T-helper 1 cell treated with Interleukin-12 subunit alpha and Interleukin-12 subunit beta and Interleukin-4 antibody, amounts not matched to agents 30 μg/mL and 1 μg/mL, for 36 hours (primary cell): Measurements from ENCODE around the gene RIOK2.
"Not testable (repeated sequence)": the region's sequence is repeated elsewhere in the genome, so short reads cannot be mapped to it uniquely, and the experiment has no call there.

Experiments used
- H3K27ac Mint-ChIP-seq: one replicate; pipeline ENCODE4 v1.8.0; 2021; ENCODE audit warnings: mild to moderate bottlenecking, mixed read lengths
- H3K27me3 Mint-ChIP-seq: one replicate; pipeline ENCODE4 v1.8.0; 2021; ENCODE audit warnings: low read depth, mixed read lengths
- H3K36me3 Mint-ChIP-seq: one replicate; pipeline ENCODE4 v1.8.0; 2021; ENCODE audit warnings: low read depth, mixed read lengths
- H3K4me1 Mint-ChIP-seq: one replicate; pipeline ENCODE4 v1.8.0; 2021; ENCODE audit warnings: low read depth, mixed read lengths
- H3K4me3 Mint-ChIP-seq: one replicate; pipeline ENCODE4 v1.8.0; 2021; ENCODE audit warnings: mild to moderate bottlenecking, moderate library complexity, mixed read lengths
- H3K9me3 Mint-ChIP-seq: one replicate; pipeline ENCODE4 v1.8.0; 2021; ENCODE audit warnings: mixed read lengths

The RIOK2 gene

GRCh38 chr5:97189523-97189922 is 6.5 kb upstream of the RIOK2 start:
- H3K4me1 Mint-ChIP-seq, H3K4me3 Mint-ChIP-seq, H3K36me3 Mint-ChIP-seq, H3K27ac Mint-ChIP-seq: not testable (repeated sequence)
- peaks cover 16% of the 10 kb centered on the region for H3K27me3 Mint-ChIP-seq
- peaks cover 20% of the 10 kb centered on the region for H3K9me3 Mint-ChIP-seq

- peak overlapping the region; percentile 100 for H3K27ac Mint-ChIP-seq
- H3K4me1 Mint-ChIP-seq: peaks cover 25% of the 10 kb centered on the region
- no peaks in the 10 kb centered on the region for H3K9me3 Mint-ChIP-seq
- H3K36me3 Mint-ChIP-seq: peaks cover 13% of the 10 kb centered on the region
- H3K4me3 Mint-ChIP-seq: peak overlapping the region; percentile 87
- H3K27me3 Mint-ChIP-seq: peaks cover 6% of the 10 kb centered on the region
Observed at GRCh38 chr5:97183930-97184213, 825 bp upstream of the RIOK2 start.

- peaks cover 6% of the 10 kb centered on the region for H3K27me3 Mint-ChIP-seq
- peaks cover 22% of the 10 kb centered on the region for H3K36me3 Mint-ChIP-seq
- H3K4me3 Mint-ChIP-seq: peak overlapping the region; percentile 87
- H3K27ac Mint-ChIP-seq: peak overlapping the region; percentile 100
- peaks cover 27% of the 10 kb centered on the region for H3K4me1 Mint-ChIP-seq
- no peaks in the 10 kb centered on the region for H3K9me3 Mint-ChIP-seq
Observed at GRCh38 chr5:97182571-97183099, 412 bp downstream of the RIOK2 start.

- H3K4me3 Mint-ChIP-seq: peak overlapping the region; percentile 87
- H3K36me3 Mint-ChIP-seq: peaks cover 22% of the 10 kb centered on the region
- H3K27me3 Mint-ChIP-seq: peaks cover 6% of the 10 kb centered on the region
- no peaks in the 10 kb centered on the region for H3K9me3 Mint-ChIP-seq
- peak overlapping the region; percentile 100 for H3K27ac Mint-ChIP-seq
- H3K4me1 Mint-ChIP-seq: peaks cover 27% of the 10 kb centered on the region
Observed at GRCh38 chr5:97181856-97182545, 1.0 kb downstream of the RIOK2 start.

- not testable (repeated sequence) for H3K9me3 Mint-ChIP-seq, H3K27me3 Mint-ChIP-seq, H3K27ac Mint-ChIP-seq, H3K4me3 Mint-ChIP-seq
- H3K36me3 Mint-ChIP-seq: peaks cover 33% of the 10 kb centered on the region
- peaks cover 28% of the 10 kb centered on the region for H3K4me1 Mint-ChIP-seq
Observed at GRCh38 chr5:97179457-97179856, 3.6 kb downstream of the RIOK2 start.

- Mint-ChIP-seq H3K27me3 (no peaks in the 10 kb centered on the region), H3K4me3 (no peak overlapping the region), H3K36me3 (peaks cover 37% of the 10 kb centered on the region), H3K9me3 (no peaks in the 10 kb centered on the region), H3K27ac (no peak overlapping the region), H3K4me1 (peaks cover 12% of the 10 kb centered on the region)
Observed at GRCh38 chr5:97172227-97172626, 10.8 kb downstream of the RIOK2 start.

GRCh38 chr5:97171703-97172102 is 11.3 kb downstream of the RIOK2 start:
- Mint-ChIP-seq H3K27ac (no peak overlapping the region), H3K9me3 (no peaks in the 10 kb centered on the region), H3K4me3 (no peak overlapping the region), H3K27me3 (no peaks in the 10 kb centered on the region), H3K4me1 (peaks cover 12% of the 10 kb centered on the region), H3K36me3 (peaks cover 35% of the 10 kb centered on the region)

- H3K36me3 Mint-ChIP-seq: peaks cover 32% of the 10 kb centered on the region
- H3K9me3 Mint-ChIP-seq: no peaks in the 10 kb centered on the region
- peak overlapping the region; percentile 68 for H3K27ac Mint-ChIP-seq
- H3K4me1 Mint-ChIP-seq: peaks cover 16% of the 10 kb centered on the region
- peak overlapping the region; percentile 40 for H3K4me3 Mint-ChIP-seq
- no peaks in the 10 kb centered on the region for H3K27me3 Mint-ChIP-seq
Observed at GRCh38 chr5:97167435-97167834, 15.6 kb downstream of the RIOK2 start.

- Mint-ChIP-seq H3K4me1 (peaks cover 18% of the 10 kb centered on the region), H3K36me3 (peaks cover 22% of the 10 kb centered on the region), H3K4me3 (no peak overlapping the region), H3K9me3 (no peaks in the 10 kb centered on the region), H3K27ac (no peak overlapping the region), H3K27me3 (no peaks in the 10 kb centered on the region)
Observed at GRCh38 chr5:97165726-97166125, 17.3 kb downstream of the RIOK2 start.

GRCh38 chr5:97164846-97165245 is 18.2 kb downstream of the RIOK2 start:
- Mint-ChIP-seq H3K27ac (no peak overlapping the region), H3K4me1 (peaks cover 18% of the 10 kb centered on the region), H3K36me3 (peaks cover 24% of the 10 kb centered on the region), H3K4me3 (no peak overlapping the region), H3K9me3 (no peaks in the 10 kb centered on the region), H3K27me3 (no peaks in the 10 kb centered on the region)

GRCh38 chr5:97163790-97164285 is 19.2 kb downstream of the RIOK2 start:
- peaks cover 18% of the 10 kb centered on the region for H3K4me1 Mint-ChIP-seq
- peaks cover under 1% of the 10 kb centered on the region for H3K9me3 Mint-ChIP-seq
- H3K4me3 Mint-ChIP-seq: no peak overlapping the region
- H3K27me3 Mint-ChIP-seq: no peaks in the 10 kb centered on the region
- peaks cover 32% of the 10 kb centered on the region for H3K36me3 Mint-ChIP-seq
- no peak overlapping the region for H3K27ac Mint-ChIP-seq

- Mint-ChIP-seq H3K27ac (no peak overlapping the region), H3K9me3 (peaks cover 6% of the 10 kb centered on the region), H3K27me3 (no peaks in the 10 kb centered on the region), H3K36me3 (peaks cover 35% of the 10 kb centered on the region), H3K4me3 (no peak overlapping the region), H3K4me1 (peaks cover 18% of the 10 kb centered on the region)
Observed at GRCh38 chr5:97163360-97163764, 19.7 kb downstream of the RIOK2 start.

- Mint-ChIP-seq H3K36me3 (peaks cover 42% of the 10 kb centered on the region), H3K27me3 (peaks cover under 1% of the 10 kb centered on the region), H3K4me1 (peaks cover 13% of the 10 kb centered on the region), H3K27ac (no peak overlapping the region), H3K9me3 (peaks cover 19% of the 10 kb centered on the region), H3K4me3 (no peak overlapping the region)
Observed at GRCh38 chr5:97162045-97162444, 21.0 kb downstream of the RIOK2 start.

- Mint-ChIP-seq H3K27ac (no peak overlapping the region), H3K27me3 (peaks cover 24% of the 10 kb centered on the region), H3K9me3 (peaks cover 33% of the 10 kb centered on the region), H3K36me3 (peaks cover 37% of the 10 kb centered on the region), H3K4me3 (no peak overlapping the region), H3K4me1 (peaks cover 5% of the 10 kb centered on the region)
Observed at GRCh38 chr5:97157689-97158088, 25.4 kb downstream of the RIOK2 start.

- Mint-ChIP-seq H3K4me1 (peaks cover 2% of the 10 kb centered on the region), H3K9me3 (peaks cover 8% of the 10 kb centered on the region), H3K27me3 (peaks cover 17% of the 10 kb centered on the region), H3K36me3 (peaks cover 3% of the 10 kb centered on the region), H3K4me3 (no peak overlapping the region), H3K27ac (no peak overlapping the region)
Observed at GRCh38 chr5:97151370-97151769, 31.7 kb downstream of the RIOK2 start.
